Body of pancreas (tissue), 4 donors: ENCODE measurements around the gene CYP4Z1.
"Not testable (repeated sequence)": the region's sequence is repeated elsewhere in the genome, so short reads cannot be mapped to it uniquely, and the experiment has no call there.

ENCODE experiments used
- POLR2A ChIP-seq, 3 donors: fragments of 450-650 bp; IDR thresholded peaks; one replicate each; pipeline ENCODE4 v1.6.1; 2016; ENCODE audit warnings: antibody characterized with exemption in 3 of 3, mild to moderate bottlenecking in 2 of 3
- TF ChIP-seq, protein P1 (sequence below), 7 experiments: fragments of 450-650 bp in 4 of 7; fragments of 200-600 bp in 3 of 7; sonication (generic) in 3 of 7; IDR thresholded peaks; one replicate each; pipeline ENCODE4 v1.5.1; 2016 to 2019; ENCODE audit warnings: antibody characterized with exemption in 7 of 7

DNA sequence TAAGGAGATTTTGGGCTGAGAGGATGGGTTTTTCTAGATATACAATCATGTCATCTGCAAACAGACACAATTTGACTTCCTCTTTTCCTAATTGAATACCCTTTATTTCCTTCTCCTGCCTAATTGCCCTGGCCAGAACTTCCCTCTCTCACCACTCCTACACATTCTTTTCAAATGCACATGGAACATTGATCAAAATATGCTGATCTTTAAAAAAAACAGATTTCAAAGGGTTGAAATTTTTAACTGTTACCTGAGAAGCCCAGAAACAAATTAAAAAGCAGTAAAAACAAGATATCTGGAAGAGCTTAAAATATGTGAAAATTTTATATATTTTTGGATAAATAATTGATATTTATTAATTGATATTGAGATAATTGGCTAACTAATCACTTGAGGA is 57.8 kb downstream of the CYP4Z1 start:
- TF ChIP-seq POLR2A (IDR thresholded peaks at IDR 0.05) = not testable (repeated sequence)
- TF ChIP-seq, protein P1, sequence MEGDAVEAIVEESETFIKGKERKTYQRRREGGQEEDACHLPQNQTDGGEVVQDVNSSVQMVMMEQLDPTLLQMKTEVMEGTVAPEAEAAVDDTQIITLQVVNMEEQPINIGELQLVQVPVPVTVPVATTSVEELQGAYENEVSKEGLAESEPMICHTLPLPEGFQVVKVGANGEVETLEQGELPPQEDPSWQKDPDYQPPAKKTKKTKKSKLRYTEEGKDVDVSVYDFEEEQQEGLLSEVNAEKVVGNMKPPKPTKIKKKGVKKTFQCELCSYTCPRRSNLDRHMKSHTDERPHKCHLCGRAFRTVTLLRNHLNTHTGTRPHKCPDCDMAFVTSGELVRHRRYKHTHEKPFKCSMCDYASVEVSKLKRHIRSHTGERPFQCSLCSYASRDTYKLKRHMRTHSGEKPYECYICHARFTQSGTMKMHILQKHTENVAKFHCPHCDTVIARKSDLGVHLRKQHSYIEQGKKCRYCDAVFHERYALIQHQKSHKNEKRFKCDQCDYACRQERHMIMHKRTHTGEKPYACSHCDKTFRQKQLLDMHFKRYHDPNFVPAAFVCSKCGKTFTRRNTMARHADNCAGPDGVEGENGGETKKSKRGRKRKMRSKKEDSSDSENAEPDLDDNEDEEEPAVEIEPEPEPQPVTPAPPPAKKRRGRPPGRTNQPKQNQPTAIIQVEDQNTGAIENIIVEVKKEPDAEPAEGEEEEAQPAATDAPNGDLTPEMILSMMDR (IDR thresholded peaks at IDR 0.05) = not testable (repeated sequence)
